GM12864 (cell line): ENCODE results near the gene IGSF5.

Experiments used
- DNase-seq: peaks from one replicate; pipeline ENCODE4 v3.0.0-alpha.2; 2011; ENCODE audit warnings: low read depth
- H3K4me3 ChIP-seq: 2 replicates; pipeline ENCODE4 v1.5.1; 2011; ENCODE audit warnings: mild to moderate bottlenecking, low read depth, low read length, control low read depth
- TF ChIP-seq, protein P1 (sequence below): IDR thresholded peaks from 2 replicates; pipeline ENCODE4 v1.5.1; 2011; ENCODE audit warnings: low read depth, mild to moderate bottlenecking, moderate library complexity, low read length, control low read depth, inconsistent platforms; ENCODE audit errors: missing control alignments

IGSF5 gene

DNA sequence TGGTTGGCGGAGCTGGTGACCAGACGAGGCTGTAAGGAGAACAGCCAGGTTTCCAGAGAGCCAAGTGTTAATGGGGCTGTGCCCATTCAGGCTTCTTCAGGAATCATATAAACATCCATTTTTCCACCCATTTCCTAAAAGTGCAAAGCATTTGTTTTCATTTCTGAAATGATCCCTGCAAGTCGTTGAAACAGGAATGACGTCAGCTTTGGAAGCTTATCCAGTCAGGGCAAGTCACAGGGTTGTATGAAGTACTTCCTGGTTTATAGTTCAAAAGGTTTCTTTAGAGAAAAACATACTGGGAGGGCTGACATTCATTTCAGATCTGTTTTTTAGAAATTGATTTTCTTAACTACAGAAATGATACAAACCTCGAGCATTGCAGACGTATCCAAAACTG, 29.2 kb downstream of the IGSF5 start:
- DNase-seq, result no peak
- TF ChIP-seq, protein P1, sequence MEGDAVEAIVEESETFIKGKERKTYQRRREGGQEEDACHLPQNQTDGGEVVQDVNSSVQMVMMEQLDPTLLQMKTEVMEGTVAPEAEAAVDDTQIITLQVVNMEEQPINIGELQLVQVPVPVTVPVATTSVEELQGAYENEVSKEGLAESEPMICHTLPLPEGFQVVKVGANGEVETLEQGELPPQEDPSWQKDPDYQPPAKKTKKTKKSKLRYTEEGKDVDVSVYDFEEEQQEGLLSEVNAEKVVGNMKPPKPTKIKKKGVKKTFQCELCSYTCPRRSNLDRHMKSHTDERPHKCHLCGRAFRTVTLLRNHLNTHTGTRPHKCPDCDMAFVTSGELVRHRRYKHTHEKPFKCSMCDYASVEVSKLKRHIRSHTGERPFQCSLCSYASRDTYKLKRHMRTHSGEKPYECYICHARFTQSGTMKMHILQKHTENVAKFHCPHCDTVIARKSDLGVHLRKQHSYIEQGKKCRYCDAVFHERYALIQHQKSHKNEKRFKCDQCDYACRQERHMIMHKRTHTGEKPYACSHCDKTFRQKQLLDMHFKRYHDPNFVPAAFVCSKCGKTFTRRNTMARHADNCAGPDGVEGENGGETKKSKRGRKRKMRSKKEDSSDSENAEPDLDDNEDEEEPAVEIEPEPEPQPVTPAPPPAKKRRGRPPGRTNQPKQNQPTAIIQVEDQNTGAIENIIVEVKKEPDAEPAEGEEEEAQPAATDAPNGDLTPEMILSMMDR, result no peak
- no peak overlapping the region for H3K4me3 ChIP-seq

DNA sequence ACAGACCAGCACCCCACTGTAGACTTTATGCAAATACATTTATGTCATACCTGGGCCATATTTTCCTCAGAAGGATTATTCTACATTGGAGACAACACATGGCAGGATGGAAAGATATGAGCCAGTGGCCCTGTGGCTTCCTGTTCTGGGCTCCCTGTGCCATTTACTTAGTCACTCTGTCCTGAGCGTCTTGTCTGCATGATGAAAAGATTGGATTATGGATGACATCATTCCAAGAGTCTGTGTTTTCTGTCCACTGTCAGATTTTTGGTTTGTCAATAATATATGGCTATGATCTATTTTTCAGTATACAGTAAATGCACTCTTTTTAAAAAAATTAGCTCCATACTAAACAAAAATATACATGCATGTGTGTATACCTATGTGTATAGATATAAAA, 30.8 kb downstream of the IGSF5 start:
- no peak for DNase-seq
- no peak overlapping the region for H3K4me3 ChIP-seq
- TF ChIP-seq, protein P1, result no peak

DNA sequence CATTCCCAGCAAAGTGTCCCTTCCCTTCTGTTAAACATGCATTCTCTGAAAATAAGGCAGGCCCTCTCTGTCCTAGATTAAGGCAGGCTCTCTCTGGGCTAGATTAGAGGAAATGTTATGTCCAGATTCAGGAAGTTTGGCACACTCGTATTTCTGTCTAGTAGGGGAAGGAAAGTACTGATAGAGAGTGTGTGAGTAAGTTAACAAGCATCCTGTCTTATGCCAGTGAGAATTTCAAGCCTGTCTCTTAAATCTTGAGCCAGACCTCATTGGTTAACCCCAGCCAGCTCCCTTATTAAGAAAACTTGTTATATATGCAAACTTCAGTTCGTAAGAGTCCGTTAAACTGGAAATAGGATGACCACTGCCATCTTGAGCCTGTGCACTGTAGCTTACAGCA, 31.6 kb downstream of the IGSF5 start:
- no peak overlapping the region for H3K4me3 ChIP-seq
- DNase-seq, result no peak
- TF ChIP-seq, protein P1, result no peak

DNA sequence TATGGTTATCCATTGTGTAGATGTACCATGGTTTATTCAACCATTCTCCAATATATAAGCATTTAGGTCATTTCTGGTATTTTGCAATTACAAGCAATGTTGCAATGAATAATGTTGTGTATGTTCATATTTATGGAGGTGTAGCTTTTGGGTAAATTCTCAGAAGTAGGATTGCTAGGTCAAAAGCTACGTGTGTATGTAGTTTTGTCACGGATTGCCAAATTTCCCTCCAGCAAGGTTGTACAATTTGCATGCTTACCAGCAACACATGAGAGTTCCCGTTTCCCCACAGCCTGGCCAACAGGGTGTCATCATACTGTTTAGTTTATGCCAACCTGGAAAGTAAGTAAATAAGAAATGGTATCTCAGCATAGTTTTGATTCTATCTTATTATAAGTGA, 36.3 kb downstream of the IGSF5 start:
- no peak for DNase-seq
- no peak overlapping the region for H3K4me3 ChIP-seq
- TF ChIP-seq, protein P1, result no peak

DNA sequence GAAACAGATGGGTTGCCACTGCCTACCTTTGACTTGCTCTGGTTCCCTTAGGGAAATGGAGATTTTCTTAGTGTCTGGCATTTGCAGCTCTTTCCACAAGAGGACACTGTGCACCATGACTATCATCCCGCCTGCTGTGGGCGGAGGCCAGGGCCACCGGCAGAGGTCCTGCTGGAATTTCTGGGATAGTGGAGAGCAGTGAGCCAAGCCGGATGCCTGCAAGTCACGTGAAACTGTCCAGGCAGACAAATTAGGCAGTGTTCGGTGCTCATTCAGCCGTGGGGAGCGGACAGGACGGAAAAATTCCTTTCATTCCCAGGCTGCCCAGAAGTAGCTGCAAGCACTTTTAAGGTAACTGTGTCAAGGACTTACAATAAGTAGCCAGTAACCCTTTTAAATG, 43.4 kb downstream of the IGSF5 start:
- H3K4me3 ChIP-seq, result no peak overlapping the region
- no peak for DNase-seq
- TF ChIP-seq, protein P1, result no peak

DNA sequence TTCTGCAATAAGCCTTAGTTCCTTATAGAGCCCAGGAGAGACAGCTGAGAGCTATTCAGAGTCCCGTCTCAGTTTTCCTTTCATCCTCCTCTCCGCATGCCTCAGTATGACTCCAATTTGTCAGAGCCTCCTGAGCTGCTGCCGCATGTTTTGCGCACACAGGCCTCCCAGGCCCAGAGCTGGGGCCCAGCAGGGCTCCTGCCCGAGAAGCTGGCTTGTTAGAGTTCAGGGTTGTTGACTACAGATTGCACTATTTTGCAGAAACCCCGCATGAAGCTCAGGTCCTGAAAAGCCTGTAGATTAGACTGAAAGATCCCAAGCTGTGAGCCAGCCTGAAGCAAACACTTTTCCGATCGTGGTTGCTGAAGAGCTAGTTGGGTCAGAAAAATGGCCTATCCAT, 51.5 kb downstream of the IGSF5 start:
- H3K4me3 ChIP-seq, result no peak overlapping the region
- TF ChIP-seq, protein P1, result no peak
- DNase-seq, result no peak

DNA sequence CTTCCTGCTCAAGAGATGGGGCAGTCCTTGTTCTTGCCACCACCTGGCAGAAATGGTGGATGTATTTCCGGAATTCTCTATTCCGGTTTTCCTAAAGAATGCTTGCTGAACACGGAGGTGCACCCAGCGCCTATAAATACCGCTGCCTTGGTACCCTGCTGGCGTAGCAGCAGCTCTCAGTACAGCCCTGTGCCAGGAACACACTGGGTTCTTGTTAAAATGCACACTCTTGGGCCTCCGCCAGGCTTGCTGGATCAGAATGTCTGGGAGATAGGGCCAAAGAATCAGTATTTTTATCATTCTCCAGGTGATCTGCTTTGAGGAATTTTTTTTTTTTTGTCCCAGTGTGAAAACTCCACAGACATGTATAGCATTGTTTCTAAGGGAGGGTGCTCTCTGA, 54.2 kb downstream of the IGSF5 start:
- DNase-seq, result no peak
- TF ChIP-seq, protein P1, result no peak
- no peak overlapping the region for H3K4me3 ChIP-seq
